OCI-LY3 (cell line): ENCODE measurements around the gene IMPDH2.

ENCODE experiments used
- H2AFZ ChIP-seq: fragments of 200-600, 300-600 bp; shearing (Covaris generic); 2 replicates; pipeline ENCODE4 v1.6.0; 2014; ENCODE audit warnings: antibody characterized with exemption, low read depth, low read length
- H3K27ac ChIP-seq: fragments of 200-600, 300-600 bp; sonication (generic); 2 replicates; pipeline ENCODE4 v1.5.1; 2014; ENCODE audit warnings: mild to moderate bottlenecking, low read length, moderate library complexity, mixed read lengths
- H3K27me3 ChIP-seq: fragments of 200-600, 300-600 bp; sonication (generic); 2 replicates; pipeline ENCODE4 v1.6.1; 2014; ENCODE audit warnings: low read depth, low read length, mixed read lengths
- H3K36me3 ChIP-seq: fragments of 200-600, 300-600 bp; sonication (generic); replicated peaks from 2 replicates; pipeline ENCODE3; 2014; ENCODE audit warnings: low read depth, low read length, mixed read lengths
- H3K4me1 ChIP-seq: fragments of 300-600, 200-600 bp; sonication (generic); 2 replicates; pipeline ENCODE4 v1.6.1; 2014; ENCODE audit warnings: low read length, mixed read lengths
- H3K4me2 ChIP-seq: fragments of 200-600, 300-600 bp; sonication (generic); 2 replicates; pipeline ENCODE4 v1.6.1; 2014; ENCODE audit warnings: low read length, mixed read lengths
- H3K4me3 ChIP-seq: fragments of 300-600, 200-600 bp; sonication (generic); 2 replicates; pipeline ENCODE4 v1.5.1; 2014; ENCODE audit warnings: antibody characterized with exemption, mild to moderate bottlenecking, low read length, moderate library complexity
- H3K79me2 ChIP-seq: fragments of 300-600, 200-600 bp; shearing (Covaris generic); 2 replicates; pipeline ENCODE4 v1.6.1; 2014; ENCODE audit warnings: mild to moderate bottlenecking, low read length, mixed read lengths
- H3K9ac ChIP-seq: fragments of 300-600, 200-600 bp; shearing (Covaris generic); 2 replicates; pipeline ENCODE4 v1.6.0; 2014; ENCODE audit warnings: mild to moderate bottlenecking, low read length, moderate library complexity
- H3K9me3 ChIP-seq: fragments of 200-600, 300-600 bp; shearing (Covaris generic); 2 replicates; pipeline ENCODE4 v1.6.1; 2014; ENCODE audit warnings: low read length, mixed read lengths; ENCODE audit not compliant: insufficient read depth
- H4K20me1 ChIP-seq: fragments of 200-600, 300-600 bp; sonication (generic); 2 replicates; pipeline ENCODE4 v1.6.1; 2016; ENCODE audit warnings: low read length, mixed read lengths; ENCODE audit not compliant: insufficient read depth
- CTCF ChIP-seq: fragments of 200-600, 300-600 bp; sonication (generic); IDR thresholded peaks from 2 replicates; pipeline ENCODE4 v1.5.1; 2014; ENCODE audit warnings: antibody characterized with exemption, low read length, low read depth

Gene IMPDH2

GRCh38 chr3:48979451-48979850 is 49.7 kb downstream of the IMPDH2 start:
- H3K79me2 ChIP-seq, result no peaks in the 10 kb centered on the region
- H3K4me3 ChIP-seq, result no peak overlapping the region
- H2AFZ ChIP-seq, result no peak overlapping the region
- no peak for TF ChIP-seq CTCF
- H3K9me3 ChIP-seq, result no peaks in the 10 kb centered on the region
- no peak overlapping the region for H3K9ac ChIP-seq
- H3K36me3 ChIP-seq, result peaks cover 66% of the 10 kb centered on the region
- no peaks in the 10 kb centered on the region; the same call in 1 of the 2 replicates for H4K20me1 ChIP-seq
- H3K4me1 ChIP-seq, result no peaks in the 10 kb centered on the region
- no peak overlapping the region for H3K27ac ChIP-seq
- no peaks in the 10 kb centered on the region for H3K27me3 ChIP-seq
- H3K4me2 ChIP-seq, result no peak overlapping the region
